HG03575 (cell line): ENCODE data around the gene LTBP1.
"Not testable (repeated sequence)": the region's sequence is repeated elsewhere in the genome, so short reads cannot be mapped to it uniquely, and the experiment has no call there.

Experiments
- ATAC-seq: cut with Tn5 transposase; IDR thresholded peaks from one replicate; pipeline ENCODE4 v1.9.1; 2021; ENCODE audit not compliant: unreplicated experiment, insufficient number of reproducible peaks, low FRiP score; ENCODE audit errors: extremely low read depth

Gene LTBP1

GRCh38 chr2:32946314-32947075, at the start of gene LTBP1:
TSS of gene LTBP1 (plus strand) at chr2:32946953. CDS start at chr2:32947325, 372 bp downstream.
- no peak for ATAC-seq

GRCh38 chr2:32900246-32900973, 46.3 kb upstream of the LTBP1 start:
- no peak for ATAC-seq

GRCh38 chr2:32901313-32901712, 45.4 kb upstream of the LTBP1 start:
- no peak for ATAC-seq

GRCh38 chr2:32902174-32902573, 44.6 kb upstream of the LTBP1 start:
- ATAC-seq = no peak

GRCh38 chr2:32902986-32903385, 43.8 kb upstream of the LTBP1 start:
- ATAC-seq = no peak

- ATAC-seq = no peak
Observed at GRCh38 chr2:32904074-32904473, 42.7 kb upstream of the LTBP1 start.

- no peak for ATAC-seq
Observed at GRCh38 chr2:32904751-32905150, 42.0 kb upstream of the LTBP1 start.

GRCh38 chr2:32905270-32905669, 41.5 kb upstream of the LTBP1 start:
- ATAC-seq = no peak

GRCh38 chr2:32910883-32911598, 35.7 kb upstream of the LTBP1 start:
- peak; percentile 72 for ATAC-seq

- no peak for ATAC-seq
Observed at GRCh38 chr2:32915694-32916093, 31.1 kb upstream of the LTBP1 start.

GRCh38 chr2:32918774-32919173, 28.0 kb upstream of the LTBP1 start:
- no peak for ATAC-seq

- ATAC-seq = not testable (repeated sequence)
Observed at GRCh38 chr2:32919901-32920300, 26.9 kb upstream of the LTBP1 start.

- ATAC-seq = not testable (repeated sequence)
Observed at GRCh38 chr2:32921486-32921885, 25.3 kb upstream of the LTBP1 start.

GRCh38 chr2:32922501-32922900, 24.3 kb upstream of the LTBP1 start:
- ATAC-seq = no peak

- ATAC-seq = no peak
Observed at GRCh38 chr2:32923109-32923508, 23.6 kb upstream of the LTBP1 start.

GRCh38 chr2:32925283-32925815, 21.4 kb upstream of the LTBP1 start:
- ATAC-seq = no peak

- ATAC-seq = no peak
Observed at GRCh38 chr2:32925976-32926707, 20.6 kb upstream of the LTBP1 start.

GRCh38 chr2:32926708-32927084, 20.1 kb upstream of the LTBP1 start:
- ATAC-seq = no peak

- ATAC-seq = no peak
Observed at GRCh38 chr2:32930436-32930835, 16.3 kb upstream of the LTBP1 start.
